Measurements from ENCODE around the gene ZNF576.

DNA sequence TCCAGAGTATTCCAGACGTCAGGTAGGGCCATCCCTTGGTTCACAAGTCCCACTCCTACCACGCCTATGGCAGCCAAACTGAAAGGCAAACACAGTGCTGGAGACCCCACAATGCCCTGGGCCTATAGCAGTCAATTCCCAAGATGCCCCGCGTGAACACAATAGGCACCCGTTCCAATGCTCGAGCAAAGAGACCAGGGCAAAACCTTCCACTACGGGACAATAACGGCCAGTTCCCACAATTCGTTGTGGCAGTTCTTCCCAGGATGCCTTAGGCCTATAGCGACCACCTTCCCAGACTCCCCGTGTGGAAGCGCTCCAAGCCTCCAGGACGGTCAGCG is 22.5 kb downstream of the ZNF576 start:
- TF ChIP-seq, protein P1, sequence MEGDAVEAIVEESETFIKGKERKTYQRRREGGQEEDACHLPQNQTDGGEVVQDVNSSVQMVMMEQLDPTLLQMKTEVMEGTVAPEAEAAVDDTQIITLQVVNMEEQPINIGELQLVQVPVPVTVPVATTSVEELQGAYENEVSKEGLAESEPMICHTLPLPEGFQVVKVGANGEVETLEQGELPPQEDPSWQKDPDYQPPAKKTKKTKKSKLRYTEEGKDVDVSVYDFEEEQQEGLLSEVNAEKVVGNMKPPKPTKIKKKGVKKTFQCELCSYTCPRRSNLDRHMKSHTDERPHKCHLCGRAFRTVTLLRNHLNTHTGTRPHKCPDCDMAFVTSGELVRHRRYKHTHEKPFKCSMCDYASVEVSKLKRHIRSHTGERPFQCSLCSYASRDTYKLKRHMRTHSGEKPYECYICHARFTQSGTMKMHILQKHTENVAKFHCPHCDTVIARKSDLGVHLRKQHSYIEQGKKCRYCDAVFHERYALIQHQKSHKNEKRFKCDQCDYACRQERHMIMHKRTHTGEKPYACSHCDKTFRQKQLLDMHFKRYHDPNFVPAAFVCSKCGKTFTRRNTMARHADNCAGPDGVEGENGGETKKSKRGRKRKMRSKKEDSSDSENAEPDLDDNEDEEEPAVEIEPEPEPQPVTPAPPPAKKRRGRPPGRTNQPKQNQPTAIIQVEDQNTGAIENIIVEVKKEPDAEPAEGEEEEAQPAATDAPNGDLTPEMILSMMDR (conservative IDR thresholded peaks at IDR 0.05 in 1 of 2, IDR thresholded peaks at IDR 0.05 in 1 of 2; ENCODE audit: extremely low read depth in 1 of 2, insufficient read depth in 1 of 2, low read depth in 1 of 2, low read length in 2 of 2), result no peak
- no peak for TF ChIP-seq EZH2 (IDR thresholded peaks at IDR 0.05; ENCODE audit: borderline replicate concordance, low read length)
